ENCODE measurements around the gene ZSWIM6. TPM values are rescaled to one million over a fixed set of nuclear protein-coding genes. Genes with fewer than 3 reads are reported as not detected.
A peak's percentile ranks its signal among the peaks of the same experiment; 100 is the strongest.

ZSWIM6 gene
- total RNA-seq, 1 donor from 2014 or later, result 20.4 TPM

GRCh38 chr5:61431923-61432620 is 100.0 kb downstream of the ZSWIM6 start:
- DNase-seq (ENCODE audit: extremely low read depth, low read depth, low spot score), result no peak

- no peak for DNase-seq (ENCODE audit: extremely low read depth, low read depth, low spot score)
Observed at GRCh38 chr5:61435368-61435767, 103.3 kb downstream of the ZSWIM6 start.

DNA sequence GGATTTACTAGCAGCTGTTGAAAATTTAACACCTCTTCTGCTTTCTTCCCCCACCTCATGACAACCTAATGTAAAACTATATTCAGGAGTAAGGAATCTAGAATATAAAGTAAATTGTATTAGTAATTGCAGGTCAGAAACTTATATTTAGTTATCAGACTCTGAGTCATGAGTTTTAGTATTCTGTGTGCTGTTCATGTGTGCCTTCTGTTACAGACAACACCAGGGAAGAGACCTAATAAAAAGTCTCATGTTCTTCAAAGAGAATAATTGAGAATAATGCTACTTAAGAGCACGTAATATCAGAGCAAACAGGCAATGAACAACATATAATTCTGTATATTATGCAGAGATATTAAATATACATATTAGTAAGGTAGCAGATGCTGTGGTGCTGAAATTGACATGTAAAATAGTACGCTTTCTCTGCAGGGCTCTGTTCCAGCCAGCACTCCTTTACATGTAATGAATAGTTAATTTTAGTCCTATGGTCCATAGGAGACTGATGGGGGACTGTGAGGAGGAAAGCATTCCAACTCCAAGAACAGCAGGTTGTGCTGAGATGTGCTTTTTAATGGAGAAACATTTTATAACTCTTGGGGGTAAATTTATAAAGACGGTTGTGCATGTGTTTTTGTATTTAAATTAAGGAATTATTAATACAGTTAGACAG is 106.4 kb downstream of the ZSWIM6 start:
- no peak for DNase-seq (ENCODE audit: extremely low read depth, low read depth, low spot score)

DNA sequence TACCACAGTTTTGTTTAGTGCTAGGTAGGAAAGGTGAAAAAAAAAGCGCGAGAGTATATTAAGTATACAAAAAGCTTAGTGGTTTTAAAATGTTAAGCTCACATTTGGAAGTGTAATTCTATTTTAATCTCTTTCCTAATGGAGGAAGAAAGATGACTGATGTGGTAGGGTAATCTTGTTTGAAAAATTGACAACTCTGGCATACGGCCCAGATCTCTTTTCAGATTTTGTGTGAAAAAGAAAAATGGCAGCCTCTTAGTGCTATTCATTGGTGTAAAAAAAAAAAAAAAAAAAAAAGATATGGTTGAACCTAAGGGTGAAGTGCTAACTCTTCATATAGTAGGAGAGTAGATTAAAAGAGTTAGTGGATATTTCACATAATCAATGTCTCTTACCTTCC is 108.0 kb downstream of the ZSWIM6 start:
- no peak for DNase-seq (ENCODE audit: extremely low read depth, low read depth, low spot score)

GRCh38 chr5:61440596-61440995 is 108.5 kb downstream of the ZSWIM6 start:
- DNase-seq (ENCODE audit: extremely low read depth, low read depth, low spot score), result no peak

DNA sequence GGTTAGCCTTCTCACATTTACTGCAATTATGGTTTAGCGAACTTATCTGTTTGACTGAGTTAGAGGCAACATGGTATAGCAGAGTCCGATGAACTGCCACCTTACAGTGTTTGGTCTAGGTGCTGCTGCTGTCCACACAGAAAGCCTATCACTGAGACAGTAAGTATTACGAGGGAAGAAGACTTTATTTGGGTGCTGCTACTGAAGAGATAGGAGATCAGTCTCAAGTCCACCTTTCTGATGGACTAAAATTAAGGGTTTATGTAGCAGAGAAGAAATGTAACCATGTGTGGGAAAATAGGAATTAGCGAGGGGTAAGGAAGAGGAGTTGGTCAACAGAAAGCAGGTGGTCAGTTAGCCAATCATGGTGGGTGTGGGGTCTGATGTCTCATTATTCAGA is 109.7 kb downstream of the ZSWIM6 start:
- no peak for DNase-seq (ENCODE audit: extremely low read depth, low read depth, low spot score)

DNA sequence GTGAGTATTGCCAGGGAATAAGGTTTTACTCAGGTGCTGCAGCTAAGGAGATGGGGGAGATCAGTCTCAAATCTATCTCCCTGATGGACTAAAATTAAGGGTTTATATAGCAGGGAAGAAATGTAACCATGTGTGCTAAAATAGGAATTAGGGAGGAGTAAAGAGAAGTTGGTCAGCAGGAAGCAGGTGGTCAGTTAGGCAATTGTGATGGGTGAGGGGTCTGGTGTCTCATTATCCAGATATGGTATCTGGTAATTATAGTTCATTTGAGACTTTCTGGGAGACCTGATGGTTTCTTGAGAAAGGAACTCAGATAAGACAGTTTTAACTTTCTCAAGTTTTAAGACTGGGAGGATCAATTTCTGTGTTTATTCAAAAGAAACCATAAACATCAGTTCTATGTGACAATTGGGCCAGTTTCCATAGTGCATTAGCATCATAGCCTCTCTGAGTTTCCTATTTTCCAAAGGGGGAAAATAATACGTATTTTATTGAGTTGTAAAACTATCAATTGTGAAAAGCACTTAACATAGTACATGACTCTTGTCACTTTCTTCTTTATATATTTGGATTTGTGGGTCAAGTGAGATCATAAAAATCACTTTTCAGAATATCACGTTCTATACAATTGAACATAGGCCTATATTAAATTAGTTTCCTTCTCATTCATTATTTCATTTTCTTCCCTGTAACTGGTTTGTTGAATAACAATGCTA is 115.9 kb downstream of the ZSWIM6 start:
- no peak for DNase-seq (ENCODE audit: extremely low read depth, low read depth, low spot score)

DNA sequence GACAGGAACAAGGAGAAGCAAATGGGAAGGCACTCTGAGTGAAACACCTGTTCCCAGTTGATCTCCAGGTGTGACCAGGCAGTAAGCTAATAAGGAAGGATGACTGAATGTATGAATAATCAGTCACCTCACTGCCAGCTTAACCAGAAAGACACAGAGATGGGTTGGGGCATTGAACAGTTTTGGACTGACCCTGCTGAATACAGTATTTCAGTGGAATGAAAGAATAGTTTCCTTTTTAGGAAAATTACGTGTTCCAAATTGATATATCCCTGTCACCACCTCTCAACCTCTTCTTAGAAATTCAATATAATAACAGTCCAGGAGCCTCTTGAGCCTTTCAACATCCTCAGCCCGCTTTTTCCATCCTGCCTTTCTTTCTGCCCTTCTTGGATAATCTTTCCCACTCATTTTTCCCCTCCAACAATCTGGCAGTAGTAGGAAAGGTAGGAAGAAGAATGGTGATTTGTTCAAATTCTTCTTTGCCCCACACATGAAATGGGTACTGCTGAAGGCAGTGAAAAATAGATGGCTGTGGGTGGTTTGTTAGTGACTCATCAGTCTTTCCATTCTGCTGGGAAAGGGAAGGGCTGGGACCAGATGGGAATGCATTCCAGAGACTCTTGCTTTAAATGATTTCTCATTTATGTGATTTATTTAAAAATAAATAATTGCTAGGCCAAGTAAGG is 117.9 kb downstream of the ZSWIM6 start:
- DNase-seq (ENCODE audit: extremely low read depth, low read depth, low spot score), result peak; percentile 61

GRCh38 chr5:61450493-61451279 is 118.6 kb downstream of the ZSWIM6 start:
- DNase-seq (ENCODE audit: extremely low read depth, low read depth, low spot score), result no peak

GRCh38 chr5:61455179-61456006 is 123.3 kb downstream of the ZSWIM6 start:
- DNase-seq (ENCODE audit: extremely low read depth, low read depth, low spot score), result no peak

GRCh38 chr5:61460471-61460870 is 128.4 kb downstream of the ZSWIM6 start:
- no peak for DNase-seq (ENCODE audit: extremely low read depth, low read depth, low spot score)

- DNase-seq (ENCODE audit: extremely low read depth, low read depth, low spot score), result no peak
Observed at GRCh38 chr5:61461417-61461816, 129.4 kb downstream of the ZSWIM6 start.

GRCh38 chr5:61461926-61462325 is 129.9 kb downstream of the ZSWIM6 start:
- DNase-seq (ENCODE audit: extremely low read depth, low read depth, low spot score), result no peak

- no peak for DNase-seq (ENCODE audit: extremely low read depth, low read depth, low spot score)
Observed at GRCh38 chr5:61463596-61463995, 131.5 kb downstream of the ZSWIM6 start.

DNA sequence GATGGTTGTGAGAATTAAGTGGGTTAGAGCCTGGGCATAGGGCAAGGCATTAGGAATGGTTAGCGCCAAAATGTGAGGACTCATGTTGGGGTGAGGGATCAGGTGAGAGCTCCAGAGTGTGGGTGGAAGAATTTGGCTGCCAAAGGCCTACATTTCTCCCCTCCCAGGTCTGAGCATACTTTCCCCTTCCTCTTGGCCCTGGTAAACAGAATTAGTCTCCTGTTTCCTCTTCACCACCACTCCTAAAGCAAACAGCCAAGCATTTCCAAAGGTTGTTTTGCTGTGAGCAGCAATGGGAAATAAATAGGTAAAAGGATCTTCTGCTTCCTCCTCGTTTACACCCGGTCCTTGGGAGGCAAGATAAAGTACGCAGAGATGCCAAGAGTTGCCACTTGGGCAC is 132.5 kb downstream of the ZSWIM6 start:
- no peak for DNase-seq (ENCODE audit: extremely low read depth, low read depth, low spot score)

DNA sequence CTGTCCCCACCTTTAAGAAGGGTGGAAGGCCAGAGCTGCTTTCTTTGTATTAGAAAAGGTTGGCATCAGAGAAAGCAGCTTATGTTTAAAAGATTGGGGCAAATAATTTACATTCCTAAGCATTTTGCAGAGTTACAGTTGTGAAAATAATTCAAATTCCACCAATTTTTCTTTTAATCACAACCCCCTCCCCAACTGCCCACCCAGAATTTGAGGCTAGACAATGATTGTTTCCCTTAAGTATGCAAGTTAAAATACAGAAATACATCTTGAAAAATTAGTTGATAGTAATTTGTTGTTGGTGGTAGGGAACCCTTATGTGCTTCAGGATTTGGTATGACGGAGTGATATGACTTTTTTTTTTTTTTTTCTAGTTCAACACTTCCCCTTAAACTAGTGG is 133.0 kb downstream of the ZSWIM6 start:
- no peak for DNase-seq (ENCODE audit: extremely low read depth, low read depth, low spot score)

- DNase-seq (ENCODE audit: extremely low read depth, low read depth, low spot score), result no peak
Observed at GRCh38 chr5:61465496-61465895, 133.4 kb downstream of the ZSWIM6 start.

DNA sequence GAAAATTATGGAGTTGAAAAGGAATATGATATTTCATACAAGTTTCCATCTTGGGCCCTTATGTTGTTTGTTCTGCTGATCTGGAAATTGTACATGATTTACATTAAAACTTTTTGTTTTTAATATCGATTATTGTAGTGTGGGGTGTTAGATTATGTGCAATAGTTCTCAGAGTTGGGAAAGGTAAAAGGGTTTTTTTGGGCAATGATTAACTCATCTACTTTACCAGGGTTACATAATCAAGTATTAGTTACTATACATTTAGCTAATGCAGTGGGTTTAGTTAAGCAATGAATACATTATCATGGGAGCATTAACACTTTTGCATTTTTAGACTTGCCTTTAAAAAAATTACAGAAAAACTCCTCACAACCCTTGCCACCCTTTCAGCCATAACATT is 134.0 kb downstream of the ZSWIM6 start:
- no peak for DNase-seq (ENCODE audit: extremely low read depth, low read depth, low spot score)

DNA sequence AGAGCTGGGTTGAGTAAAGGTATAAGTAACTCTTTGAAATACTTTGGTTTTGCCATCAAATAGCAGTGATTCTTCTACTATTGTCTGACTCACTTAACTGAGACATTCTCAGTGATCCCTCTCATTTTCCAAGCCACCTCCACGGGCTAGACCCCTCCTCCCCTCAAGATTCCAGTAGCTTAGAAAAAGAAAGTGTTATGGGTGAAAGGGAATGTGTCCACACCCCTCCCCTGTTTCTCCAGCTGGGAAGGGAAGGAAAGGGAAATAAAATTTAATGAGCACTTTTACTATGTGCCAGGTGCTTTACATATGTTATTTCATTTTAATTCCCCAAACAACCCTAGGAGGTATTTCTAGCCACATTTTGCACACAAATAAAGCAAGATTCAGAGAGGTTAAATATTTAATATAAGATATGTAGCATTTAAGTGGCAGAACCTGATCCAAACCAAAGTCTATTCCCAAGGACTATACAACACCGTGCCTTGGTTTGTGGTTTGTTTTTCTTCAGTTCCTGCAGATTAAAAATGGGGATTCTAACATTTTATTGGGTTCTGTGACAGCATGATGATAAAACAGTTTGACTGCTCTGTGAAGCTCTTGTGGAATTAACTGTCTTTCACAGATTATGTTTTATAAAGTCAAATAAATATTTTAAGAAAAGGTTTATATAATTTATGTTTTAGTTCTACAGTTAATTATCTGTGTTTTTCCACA is 135.9 kb downstream of the ZSWIM6 start:
- no peak for DNase-seq (ENCODE audit: extremely low read depth, low read depth, low spot score)
